ENCODE data around the gene LPP.
"Not testable (repeated sequence)": the region's sequence is repeated elsewhere in the genome, so short reads cannot be mapped to it uniquely, and the experiment has no call there.

The LPP gene

DNA sequence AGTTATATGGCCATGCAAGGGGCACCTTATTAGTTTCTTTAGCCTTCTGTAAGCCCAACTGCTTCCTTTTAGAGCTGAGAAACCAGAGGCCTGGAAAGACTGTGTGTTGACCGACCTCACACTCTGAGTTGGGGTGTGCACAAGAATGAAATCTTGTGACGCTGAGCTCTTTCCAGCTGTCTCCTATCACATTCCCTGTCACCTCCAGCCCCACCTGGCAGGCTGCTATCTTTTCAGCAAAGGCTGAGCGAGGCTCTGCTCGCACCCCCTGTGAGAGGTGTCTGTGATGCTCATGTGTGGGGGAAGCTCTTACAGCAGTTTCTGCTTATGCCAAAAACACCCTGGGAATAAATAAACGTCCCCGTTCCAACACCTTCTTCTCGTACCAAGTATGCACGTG is 27.0 kb upstream of the LPP start:
- no peak overlapping the region for H3K27ac ChIP-seq
- no peak for TF ChIP-seq ZFX (IDR thresholded peaks at IDR 0.05; ENCODE audit: borderline replicate concordance)
- no peak for TF ChIP-seq CTCF (IDR thresholded peaks at IDR 0.05)

DNA sequence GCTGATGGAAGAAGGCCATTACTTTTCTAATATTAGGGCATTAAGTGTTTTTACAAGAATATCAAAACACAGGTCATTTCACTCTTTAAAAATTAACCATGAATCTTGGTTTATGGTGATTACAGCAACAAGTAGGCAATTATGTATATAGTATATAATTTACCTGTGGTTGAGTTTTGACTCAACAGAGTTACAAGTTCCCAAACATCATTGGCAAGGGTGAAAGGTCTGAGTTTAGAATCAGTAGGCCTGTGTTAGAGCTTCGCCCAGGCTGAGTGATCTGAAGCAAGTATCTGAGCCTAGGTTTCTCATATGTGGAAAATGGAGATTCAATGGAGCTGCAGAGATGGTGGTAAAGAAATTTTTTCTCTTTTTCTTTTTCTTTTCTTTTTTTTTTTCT is 25.1 kb upstream of the LPP start:
- no peak for TF ChIP-seq CTCF (IDR thresholded peaks at IDR 0.05)
- no peak for TF ChIP-seq ZFX (IDR thresholded peaks at IDR 0.05; ENCODE audit: borderline replicate concordance)

DNA sequence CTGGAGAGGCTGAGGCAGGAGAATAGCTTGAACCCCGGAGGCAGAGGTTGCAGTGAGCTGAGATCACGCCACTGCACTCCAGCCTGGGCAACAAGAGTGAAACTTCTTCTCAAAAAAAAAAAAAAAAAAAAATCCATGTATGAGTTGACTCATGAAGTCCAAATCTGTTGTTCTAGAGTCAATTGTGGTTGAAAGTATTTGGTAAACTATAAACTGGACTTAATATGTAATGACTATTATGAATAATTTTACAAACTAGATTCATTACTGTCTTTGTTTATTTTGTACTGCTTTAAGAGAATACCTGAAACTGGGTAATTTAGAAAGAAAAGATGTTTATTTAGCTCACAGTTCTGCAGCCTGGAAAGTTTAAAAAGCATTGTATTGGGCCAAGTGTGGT is 22.9 kb upstream of the LPP start:
- not testable (repeated sequence) for H3K27ac ChIP-seq

More for the DNA sequence above, 25.1 kb upstream of the LPP start:
- H3K27ac ChIP-seq: no peak overlapping the region

DNA sequence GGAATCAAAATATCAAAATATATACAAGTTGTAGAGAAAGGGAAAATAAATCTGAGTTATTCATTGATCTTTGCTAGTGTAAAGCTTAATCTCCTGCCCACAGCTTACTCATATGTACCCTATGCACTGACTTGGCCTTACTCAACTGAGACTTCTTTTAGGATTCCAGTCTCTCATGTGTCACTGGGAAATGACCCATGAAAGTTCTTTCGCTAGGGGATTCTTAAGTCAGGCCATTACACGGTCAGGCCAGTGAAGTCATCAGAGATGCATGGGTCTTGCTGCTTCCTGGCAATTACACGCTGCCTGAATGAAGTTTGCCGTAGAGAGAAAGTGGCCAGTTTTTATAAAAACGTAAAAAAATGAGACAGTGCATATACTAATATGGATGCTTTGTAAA is 20.7 kb upstream of the LPP start:
- TF ChIP-seq CTCF (IDR thresholded peaks at IDR 0.05) (no peak), ZFX (IDR thresholded peaks at IDR 0.05; ENCODE audit: borderline replicate concordance) (no peak)

DNA sequence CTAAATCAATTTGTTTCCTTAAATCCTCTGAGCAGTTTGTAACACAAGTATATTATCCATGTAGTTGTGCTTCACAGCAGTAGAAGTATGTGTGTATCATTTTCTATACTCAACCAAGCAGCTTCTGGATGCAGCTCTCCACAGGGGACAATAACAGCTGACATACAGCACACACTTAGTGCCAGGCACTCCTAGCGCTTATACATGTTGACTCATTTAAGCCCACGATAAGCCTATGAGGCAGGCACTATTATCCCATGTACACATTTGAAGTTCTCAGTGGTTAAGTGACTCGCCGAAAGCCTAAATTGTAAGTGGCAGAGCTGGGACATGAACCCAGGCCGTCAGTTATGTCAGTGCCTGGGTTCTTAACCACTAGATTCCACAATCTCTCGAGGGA is 20.3 kb upstream of the LPP start:
- no peak overlapping the region for H3K27ac ChIP-seq
- TF ChIP-seq ZFX (IDR thresholded peaks at IDR 0.05; ENCODE audit: borderline replicate concordance) (no peak), CTCF (IDR thresholded peaks at IDR 0.05) (no peak)

More for the DNA sequence above, 20.7 kb upstream of the LPP start:
- H3K27ac ChIP-seq: no peak overlapping the region

- TF ChIP-seq CTCF (IDR thresholded peaks at IDR 0.05): no peak
- TF ChIP-seq ZFX (IDR thresholded peaks at IDR 0.05; ENCODE audit: borderline replicate concordance): no peak
- no peak overlapping the region for H3K27ac ChIP-seq
Measured at GRCh38 chr3:188134079-188134478, 19.9 kb upstream of the LPP start.

GRCh38 chr3:188134856-188135255 is 19.1 kb upstream of the LPP start:
- TF ChIP-seq ZFX (IDR thresholded peaks at IDR 0.05; ENCODE audit: borderline replicate concordance): no peak
- H3K27ac ChIP-seq: no peak overlapping the region

GRCh38 chr3:188135271-188135670 is 18.7 kb upstream of the LPP start:
- no peak for TF ChIP-seq CTCF (IDR thresholded peaks at IDR 0.05)
- TF ChIP-seq ZFX (IDR thresholded peaks at IDR 0.05; ENCODE audit: borderline replicate concordance): no peak
- H3K27ac ChIP-seq: no peak overlapping the region

Data from 22Rv1 (cell line).